ENCODE data around the gene PPP1R18. TPM values are rescaled to one million over a fixed set of nuclear protein-coding genes. Genes with fewer than 3 reads are reported as not detected.
"Not testable (repeated sequence)": the region's sequence is repeated elsewhere in the genome, so short reads cannot be mapped to it uniquely, and the experiment has no call there.

PPP1R18 gene
- total RNA-seq, 2 donors from 2014 or later, result 12.2 to 21.9 TPM

DNA sequence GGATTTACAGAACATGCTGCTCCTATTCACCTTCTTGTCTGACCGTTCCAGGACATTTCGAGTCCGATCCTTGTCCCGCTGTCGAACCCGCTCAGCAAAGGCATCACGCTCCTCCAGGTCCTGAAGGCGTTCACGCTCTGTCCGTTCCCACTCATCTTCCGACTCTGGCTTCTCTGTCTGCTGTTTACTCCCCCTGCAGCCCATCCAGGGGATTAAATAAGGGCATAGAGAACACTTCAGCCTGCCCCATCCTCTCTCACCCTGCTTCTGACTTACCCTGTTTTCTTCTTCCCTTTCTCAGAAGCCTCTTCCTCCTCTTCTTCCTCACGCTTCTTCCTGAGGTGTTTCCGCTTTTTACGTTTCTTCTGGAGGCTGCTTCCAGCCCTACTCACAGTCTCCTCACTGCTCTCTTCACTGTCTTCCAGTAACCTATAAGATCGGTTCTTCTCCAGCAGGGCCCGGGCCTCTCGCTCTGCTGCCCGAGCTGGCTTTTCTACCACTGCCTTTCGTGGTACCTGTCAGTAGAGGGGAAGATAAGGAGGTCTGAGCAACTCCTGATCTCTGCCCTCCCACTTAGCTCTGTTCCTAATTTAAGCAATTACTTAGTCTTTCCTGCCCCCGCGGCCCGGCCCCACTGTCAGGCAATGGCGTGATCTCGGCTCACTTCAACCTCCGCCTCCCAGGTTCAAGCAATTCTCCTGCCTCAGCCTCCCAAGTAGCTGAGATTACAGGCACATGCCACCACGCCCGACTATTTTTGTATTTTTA, 15.5 kb downstream of the PPP1R18 start:
- H3K9me3 ChIP-seq, result no peaks in the 10 kb centered on the region
- peaks cover 6% of the 10 kb centered on the region in 2 donors for H3K36me3 ChIP-seq
- WGBS, result 84% methylated on average over 27 of the region's 27 CpGs
- intact Hi-C loops (cut with DNase I), result no loop called here
- DNase-seq (ENCODE audit: low spot score), result no peak
- no peak for TF ChIP-seq POLR2AphosphoS5 (IDR thresholded peaks at IDR 0.05)
- TF ChIP-seq, protein P1, sequence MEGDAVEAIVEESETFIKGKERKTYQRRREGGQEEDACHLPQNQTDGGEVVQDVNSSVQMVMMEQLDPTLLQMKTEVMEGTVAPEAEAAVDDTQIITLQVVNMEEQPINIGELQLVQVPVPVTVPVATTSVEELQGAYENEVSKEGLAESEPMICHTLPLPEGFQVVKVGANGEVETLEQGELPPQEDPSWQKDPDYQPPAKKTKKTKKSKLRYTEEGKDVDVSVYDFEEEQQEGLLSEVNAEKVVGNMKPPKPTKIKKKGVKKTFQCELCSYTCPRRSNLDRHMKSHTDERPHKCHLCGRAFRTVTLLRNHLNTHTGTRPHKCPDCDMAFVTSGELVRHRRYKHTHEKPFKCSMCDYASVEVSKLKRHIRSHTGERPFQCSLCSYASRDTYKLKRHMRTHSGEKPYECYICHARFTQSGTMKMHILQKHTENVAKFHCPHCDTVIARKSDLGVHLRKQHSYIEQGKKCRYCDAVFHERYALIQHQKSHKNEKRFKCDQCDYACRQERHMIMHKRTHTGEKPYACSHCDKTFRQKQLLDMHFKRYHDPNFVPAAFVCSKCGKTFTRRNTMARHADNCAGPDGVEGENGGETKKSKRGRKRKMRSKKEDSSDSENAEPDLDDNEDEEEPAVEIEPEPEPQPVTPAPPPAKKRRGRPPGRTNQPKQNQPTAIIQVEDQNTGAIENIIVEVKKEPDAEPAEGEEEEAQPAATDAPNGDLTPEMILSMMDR (IDR thresholded peaks at IDR 0.05), result no peak
- no peak for TF ChIP-seq POLR2A (IDR thresholded peaks at IDR 0.05)
- H3K4me1 ChIP-seq (replicated peaks), result no peaks in the 10 kb centered on the region
- no peaks in the 10 kb centered on the region for H3K27me3 ChIP-seq (replicated peaks; ENCODE audit: insufficient read depth)
- no peak overlapping the region for H3K27ac ChIP-seq
- no peak overlapping the region for H3K4me3 ChIP-seq

- 88% methylated on average over 2 of the region's 2 CpGs for WGBS
- H3K4me3 ChIP-seq; H3K27me3 ChIP-seq (replicated peaks; ENCODE audit: insufficient read depth); DNase-seq (ENCODE audit: low spot score); intact Hi-C loops (cut with DNase I); H3K27ac ChIP-seq; H3K9me3 ChIP-seq; H3K4me1 ChIP-seq (replicated peaks): not testable (repeated sequence)
- H3K36me3 ChIP-seq, result peaks cover 27 to 39% of the 10 kb centered on the region in 2 donors
These were observed 20.1 kb downstream of the PPP1R18 start for GRCh38 chr6:30666300-30666699.

- Histone ChIP-seq H3K27me3 (replicated peaks; ENCODE audit: insufficient read depth) (no peaks in the 10 kb centered on the region), H3K4me1 (replicated peaks) (no peaks in the 10 kb centered on the region), H3K36me3 (peaks cover 29 to 33% of the 10 kb centered on the region in 2 donors), H3K4me3 (no peak overlapping the region), H3K27ac (no peak overlapping the region), H3K9me3 (no peaks in the 10 kb centered on the region)
- TF ChIP-seq POLR2AphosphoS5 (IDR thresholded peaks at IDR 0.05) (no peak), POLR2A (IDR thresholded peaks at IDR 0.05) (no peak)
- TF ChIP-seq, protein P1 (IDR thresholded peaks at IDR 0.05), result no peak
- WGBS, result 92% methylated on average over 34 of the region's 34 CpGs
- DNase-seq (ENCODE audit: low spot score), result no peak
- intact Hi-C loops (cut with DNase I), result no loop called here
These were observed 21.3 kb downstream of the PPP1R18 start for GRCh38 chr6:30664994-30665767.

GRCh38 chr6:30657922-30658321, 28.5 kb downstream of the PPP1R18 start:
- peaks cover 28 to 56% of the 10 kb centered on the region in 2 donors for H3K36me3 ChIP-seq
- H3K27ac ChIP-seq; intact Hi-C loops (cut with DNase I); H3K4me3 ChIP-seq; H3K9me3 ChIP-seq; H3K27me3 ChIP-seq (replicated peaks; ENCODE audit: insufficient read depth); H3K4me1 ChIP-seq (replicated peaks); DNase-seq (ENCODE audit: low spot score): not testable (repeated sequence)
- WGBS, result 96% methylated on average over 5 of the region's 5 CpGs

GRCh38 chr6:30657454-30657853, 29.0 kb downstream of the PPP1R18 start:
- TF ChIP-seq, protein P1 (IDR thresholded peaks at IDR 0.05), result no peak
- TF ChIP-seq POLR2AphosphoS5 (IDR thresholded peaks at IDR 0.05) (no peak), POLR2A (IDR thresholded peaks at IDR 0.05) (no peak)
- Histone ChIP-seq H3K4me3 (no peak overlapping the region), H3K4me1 (replicated peaks) (no peaks in the 10 kb centered on the region), H3K9me3 (no peaks in the 10 kb centered on the region), H3K36me3 (peaks cover 28 to 51% of the 10 kb centered on the region in 2 donors), H3K27me3 (replicated peaks; ENCODE audit: insufficient read depth) (no peaks in the 10 kb centered on the region), H3K27ac (no peak overlapping the region)
- intact Hi-C loops (cut with DNase I), result no loop called here
- no peak for DNase-seq (ENCODE audit: low spot score)
